ENCODE data around the gene EIF4B. TPM values are rescaled to one million over a fixed set of nuclear protein-coding genes. Genes with fewer than 3 reads are reported as not detected.
A peak's percentile ranks its signal among the peaks of the same experiment; 100 is the strongest.

EIF4B gene
- total and polyA plus RNA-seq, 3 experiments from 2014 or later: 114 to 660 (median 644) TPM

- Mint-ChIP-seq H3K9me3 (no peaks in the 10 kb centered on the region), H3K27ac (peak overlapping the region in 6 of 8 donors; percentile 52 to 87 (median 74)), H3K4me3 (peak overlapping the region; percentile 37 to 84 (median 62)), H3K4me1 (peaks cover 8 to 21% (median 10%) of the 10 kb centered on the region in 3 donors), H3K27me3 (peaks cover 0 to 1% of the 10 kb centered on the region in 2 donors), H3K36me3 (peaks cover 0 to 3% (median 0%) of the 10 kb centered on the region in 3 donors)
- no peaks in the 10 kb centered on the region for H3K36me3 ChIP-seq (ENCODE audit: insufficient read depth, low read length)
- no peak overlapping the region for H3K27ac ChIP-seq (ENCODE audit: low read depth, low read length)
- H3K4me3 ChIP-seq (ENCODE audit: low read length): no peak overlapping the region
- POLR2A ChIA-PET: interaction anchor here (0.5 to 1.5 kb wide), 8 partner anchors 13 to 565 kb away, joined by 3 to 8 read pairs (median 4); partner anchors contain the start of genes EIF4B, SOAT2 and SPRYD3
- H3K9me3 ChIP-seq (ENCODE audit: low read length): no peaks in the 10 kb centered on the region
- no peak for DNase-seq
- no peaks in the 10 kb centered on the region for H3K27me3 ChIP-seq (ENCODE audit: insufficient read depth, low read length, poor library complexity, severe bottlenecking)
- peaks cover 7% of the 10 kb centered on the region for H3K4me1 ChIP-seq (ENCODE audit: insufficient read depth, low read length)
- CTCF ChIA-PET: interaction anchor here (0.6 to 3.3 kb wide), 18 partner anchors 8 to 304 kb away, joined by 3 to 26 read pairs (median 4); partner anchors contain the start of genes AAAS, EIF4B, IGFBP6 and SPRYD3
Observed at GRCh38 chr12:53048033-53048779, 42.0 kb downstream of the EIF4B start.

- no peak for DNase-seq
- H3K27ac ChIP-seq (ENCODE audit: low read depth, low read length): peak overlapping the region; percentile 31
- H3K27me3 ChIP-seq (ENCODE audit: insufficient read depth, low read length, poor library complexity, severe bottlenecking): no peaks in the 10 kb centered on the region
- peak overlapping the region in 3 of 7 donors; percentile 37 to 70 (median 54) for H3K4me3 Mint-ChIP-seq
- CTCF ChIA-PET: interaction anchor here (0.8 to 3.3 kb wide), 5 partner anchors 11 to 49 kb away, joined by 4 to 26 read pairs (median 11); partner anchors contain the start of genes IGFBP6 and SPRYD3
- peaks cover 0 to 1% of the 10 kb centered on the region in 2 donors for H3K27me3 Mint-ChIP-seq
- H3K9me3 ChIP-seq (ENCODE audit: low read length): no peaks in the 10 kb centered on the region
- no peak overlapping the region for H3K4me3 ChIP-seq (ENCODE audit: low read length)
- peaks cover 12 to 27% (median 14%) of the 10 kb centered on the region in 3 donors for H3K4me1 Mint-ChIP-seq
- no peaks in the 10 kb centered on the region for H3K9me3 Mint-ChIP-seq
- no peaks in the 10 kb centered on the region for H3K36me3 ChIP-seq (ENCODE audit: insufficient read depth, low read length)
- peaks cover 0 to 3% (median 0%) of the 10 kb centered on the region in 3 donors for H3K36me3 Mint-ChIP-seq
- H3K27ac Mint-ChIP-seq: peak overlapping the region in 6 of 8 donors; percentile 23 to 84 (median 59)
- POLR2A ChIA-PET: interaction anchor here (0.5 kb wide), 1 partner anchor 566 kb away, joined by 5 read pairs; no protein-coding TSS in a partner anchor
- peaks cover 14% of the 10 kb centered on the region for H3K4me1 ChIP-seq (ENCODE audit: insufficient read depth, low read length)
Observed at GRCh38 chr12:53048780-53049401, 42.6 kb downstream of the EIF4B start.

DNA sequence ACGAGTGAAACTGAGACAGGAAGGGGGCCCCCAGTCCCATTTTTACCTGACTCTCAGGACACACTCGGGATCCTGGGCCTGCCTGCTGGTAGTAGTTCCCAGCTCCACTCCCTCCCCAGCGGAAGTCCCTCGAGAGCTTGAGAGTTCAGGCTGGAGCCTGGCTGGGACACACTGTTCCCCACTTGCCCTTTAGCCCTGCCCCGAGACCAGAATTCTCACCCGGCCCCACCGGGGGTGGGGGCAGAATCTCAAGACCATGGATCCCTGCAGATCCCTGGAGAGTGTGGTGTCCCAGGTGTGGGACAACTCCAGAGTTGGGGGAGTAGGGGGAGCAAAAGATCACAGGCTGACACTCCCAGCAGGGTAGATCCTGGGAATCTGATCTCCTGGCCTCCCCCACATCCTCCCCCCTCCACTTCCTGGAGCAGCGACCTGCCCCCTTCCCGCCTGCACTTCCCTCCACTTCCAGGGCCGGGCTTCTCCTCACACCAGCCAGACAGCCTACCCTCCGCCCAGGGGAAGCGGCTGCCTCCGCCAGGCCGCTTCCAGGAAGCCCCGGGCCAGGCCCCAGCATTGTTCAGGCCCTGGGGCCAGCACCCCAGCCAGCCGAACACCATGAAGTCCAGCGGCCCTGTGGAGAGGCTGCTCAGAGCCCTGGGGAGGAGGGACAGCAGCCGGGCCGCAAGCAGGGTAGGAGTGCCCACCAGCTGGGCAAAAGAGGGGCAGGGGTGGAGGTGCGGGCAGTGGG is 43.5 kb downstream of the EIF4B start, which contains the start of gene TNS2:
Gene TNS2, plus strand, starts transcription at position 495 of the 748 bp plus-strand sequence. Its CDS starts 121 bp downstream, at position 616.
- no peaks in the 10 kb centered on the region for H3K27me3 ChIP-seq (ENCODE audit: insufficient read depth, low read length, poor library complexity, severe bottlenecking)

GRCh38 chr12:53050426-53051057 is 44.3 kb downstream of the EIF4B start:
- Mint-ChIP-seq H3K4me1 (peaks cover 17 to 30% (median 23%) of the 10 kb centered on the region in 3 donors), H3K27me3 (no peaks in the 10 kb centered on the region), H3K9me3 (no peaks in the 10 kb centered on the region), H3K27ac (peak overlapping the region in 6 of 8 donors; percentile 3 to 96 (median 68)), H3K36me3 (peaks cover 0 to 5% (median 0%) of the 10 kb centered on the region in 3 donors), H3K4me3 (peak overlapping the region in 2 of 7 donors; percentile 29 to 64)
- Histone ChIP-seq H3K9me3 (ENCODE audit: low read length) (no peaks in the 10 kb centered on the region), H3K4me1 (ENCODE audit: insufficient read depth, low read length) (peaks cover 14% of the 10 kb centered on the region), H3K27ac (ENCODE audit: low read depth, low read length) (no peak overlapping the region), H3K27me3 (ENCODE audit: insufficient read depth, low read length, poor library complexity, severe bottlenecking) (no peaks in the 10 kb centered on the region), H3K36me3 (ENCODE audit: insufficient read depth, low read length) (no peaks in the 10 kb centered on the region), H3K4me3 (ENCODE audit: low read length) (no peak overlapping the region)
- no peak for DNase-seq
- ChIA-PET CTCF (interaction anchor here (1.3 to 1.7 kb wide), 2 partner anchors 11 to 271 kb away, joined by 4 to 6 read pairs; partner anchors contain the start of gene AAAS), POLR2A (no interaction called here)

More for the DNA sequence above, 43.5 kb downstream of the EIF4B start, which contains the start of gene TNS2:
- Histone ChIP-seq H3K27ac (ENCODE audit: low read depth, low read length) (peak within 1 kb of the TSS; percentile 31), H3K4me1 (ENCODE audit: insufficient read depth, low read length) (peaks cover 14% of the 10 kb centered on the region), H3K36me3 (ENCODE audit: insufficient read depth, low read length) (no peaks in the 10 kb centered on the region), H3K4me3 (ENCODE audit: low read length) (no peak within 1 kb of the TSS), H3K9me3 (ENCODE audit: low read length) (no peaks in the 10 kb centered on the region)
- peaks cover 17 to 33% (median 19%) of the 10 kb centered on the region in 3 donors for H3K4me1 Mint-ChIP-seq
- DNase-seq: no peak
- no peaks in the 10 kb centered on the region for H3K27me3 Mint-ChIP-seq
- H3K9me3 Mint-ChIP-seq: no peaks in the 10 kb centered on the region
- CTCF ChIA-PET: no interaction called here
- POLR2A ChIA-PET: no interaction called here
- peaks cover 0 to 5% (median 0%) of the 10 kb centered on the region in 3 donors for H3K36me3 Mint-ChIP-seq
- H3K4me3 Mint-ChIP-seq: peak within 1 kb of the TSS in 4 of 7 donors; percentile 29 to 70 (median 59)
- peak within 1 kb of the TSS in 7 of 8 donors; percentile 23 to 96 (median 74) for H3K27ac Mint-ChIP-seq

DNA sequence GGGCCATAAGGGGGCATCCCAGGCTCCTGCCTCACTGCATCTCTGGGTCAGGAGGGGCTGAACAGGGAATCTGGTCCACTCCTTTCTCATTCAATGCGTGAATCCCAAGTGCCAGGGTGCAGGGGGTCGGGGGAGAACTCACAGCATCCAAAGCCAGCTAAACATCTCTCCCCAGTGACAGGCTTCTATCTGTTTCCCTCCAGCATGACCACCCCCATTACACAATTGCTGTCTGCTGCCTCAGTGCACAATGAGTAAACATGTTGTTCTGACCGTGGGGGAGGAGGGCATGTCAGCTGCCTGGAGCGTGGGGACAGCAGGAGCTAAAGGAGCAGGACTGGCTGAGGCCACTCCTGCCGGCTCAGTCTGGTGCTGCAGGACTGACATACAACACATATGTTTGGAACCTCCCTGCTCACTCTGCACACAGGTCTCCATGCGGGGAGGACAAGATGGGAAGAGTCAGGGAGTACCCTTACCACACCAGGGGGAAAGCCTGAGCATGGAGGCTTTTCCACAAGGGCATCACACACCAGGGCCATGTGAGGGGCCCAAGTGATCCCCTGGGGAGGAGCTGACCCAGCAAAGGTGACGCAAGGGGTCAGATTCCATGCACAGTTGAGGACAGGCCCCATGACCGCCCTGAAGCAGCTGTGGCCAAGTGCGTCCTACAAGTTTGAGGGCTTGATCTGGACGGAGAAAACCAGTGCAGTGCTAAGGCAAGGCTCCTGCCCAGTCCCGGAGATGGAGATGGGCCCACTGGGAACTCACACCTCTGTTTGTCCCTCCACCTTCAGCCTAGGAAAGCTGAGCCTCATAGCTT is 45.0 kb downstream of the EIF4B start:
- Mint-ChIP-seq H3K9me3 (no peaks in the 10 kb centered on the region), H3K4me3 (peak overlapping the region in 2 of 7 donors; percentile 32 to 64), H3K36me3 (peaks cover 0 to 5% (median 0%) of the 10 kb centered on the region in 3 donors), H3K27ac (peak overlapping the region in 5 of 8 donors; percentile 43 to 78 (median 58)), H3K27me3 (no peaks in the 10 kb centered on the region), H3K4me1 (peaks cover 16 to 23% (median 18%) of the 10 kb centered on the region in 3 donors)
- Histone ChIP-seq H3K27ac (ENCODE audit: low read depth, low read length) (no peak overlapping the region), H3K27me3 (ENCODE audit: insufficient read depth, low read length, poor library complexity, severe bottlenecking) (no peaks in the 10 kb centered on the region), H3K4me3 (ENCODE audit: low read length) (no peak overlapping the region), H3K4me1 (ENCODE audit: insufficient read depth, low read length) (peaks cover 11% of the 10 kb centered on the region), H3K36me3 (ENCODE audit: insufficient read depth, low read length) (no peaks in the 10 kb centered on the region), H3K9me3 (ENCODE audit: low read length) (no peaks in the 10 kb centered on the region)
- POLR2A ChIA-PET: no interaction called here
- DNase-seq: no peak
- CTCF ChIA-PET: interaction anchor here (0.6 to 7.0 kb wide), 4 partner anchors 10 to 271 kb away, joined by 3 to 70 read pairs (median 5); partner anchors contain the start of genes AAAS and SOAT2

DNA sequence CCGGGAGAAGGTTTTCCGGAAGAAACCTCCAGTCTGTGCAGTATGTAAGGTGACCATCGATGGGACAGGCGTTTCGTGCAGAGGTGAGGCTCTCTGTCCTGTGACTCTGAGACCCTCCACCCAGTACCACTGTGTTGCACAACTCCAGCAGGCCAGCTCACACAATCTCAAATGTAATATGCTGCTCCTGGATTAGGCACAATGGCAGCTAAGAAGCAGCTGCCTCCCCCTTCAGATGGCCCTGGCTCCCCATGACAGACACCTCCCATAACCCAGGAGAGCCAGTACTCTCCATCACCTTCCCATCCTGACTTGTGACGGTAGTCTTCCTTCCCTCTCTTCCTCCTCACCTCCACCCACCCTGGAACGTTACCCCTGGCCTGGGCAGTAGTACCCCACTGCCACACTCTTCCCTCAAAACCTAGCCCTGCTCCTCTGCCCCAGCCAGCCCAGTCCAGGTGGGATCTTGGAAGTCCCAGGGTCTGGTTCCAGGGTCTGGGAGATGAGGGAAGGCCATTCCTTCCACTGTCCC is 45.7 kb downstream of the EIF4B start:
- Mint-ChIP-seq H3K4me1 (peaks cover 10 to 17% (median 13%) of the 10 kb centered on the region in 3 donors), H3K27me3 (no peaks in the 10 kb centered on the region), H3K27ac (peak overlapping the region in 2 of 8 donors; percentile 43 to 68), H3K36me3 (peaks cover 0 to 2% (median 0%) of the 10 kb centered on the region in 3 donors), H3K4me3 (peak overlapping the region in 2 of 7 donors; percentile 19 to 50), H3K9me3 (no peaks in the 10 kb centered on the region)
- Histone ChIP-seq H3K4me3 (ENCODE audit: low read length) (no peak overlapping the region), H3K4me1 (ENCODE audit: insufficient read depth, low read length) (peaks cover 7% of the 10 kb centered on the region), H3K27me3 (ENCODE audit: insufficient read depth, low read length, poor library complexity, severe bottlenecking) (no peaks in the 10 kb centered on the region), H3K27ac (ENCODE audit: low read depth, low read length) (no peak overlapping the region), H3K9me3 (ENCODE audit: low read length) (no peaks in the 10 kb centered on the region), H3K36me3 (ENCODE audit: insufficient read depth, low read length) (no peaks in the 10 kb centered on the region)
- POLR2A ChIA-PET: no interaction called here
- CTCF ChIA-PET: interaction anchor here (0.6 to 7.0 kb wide), 4 partner anchors 10 to 270 kb away, joined by 3 to 70 read pairs (median 5); partner anchors contain the start of genes AAAS and SOAT2
- no peak for DNase-seq

Data from CD8-positive, alpha-beta memory T cell (primary cell).